Tibial artery (tissue), 4 donors: Measurements from ENCODE around the gene GGCT.

Experiments
- DNase-seq, 2 donors: peaks; one replicate each; pipeline ENCODE4 v3.0.0-alpha.2; 2019
- H3K27ac ChIP-seq, 2 donors: fragments of 200-600 bp; sonication (generic) in 1 of 2; 1 replicate in 1 of 2; 2 replicates in 1 of 2; pipeline ENCODE4 v1.5.1; 2018 to 2019; ENCODE audit warnings: mild to moderate bottlenecking in 1 of 2
- H3K27me3 ChIP-seq, 2 donors: fragments of 200-600 bp; sonication (generic) in 1 of 2; one replicate each; pipeline versions ENCODE4 v1.5.1 to v1.6.0; 2016 to 2019
- H3K36me3 ChIP-seq, 3 donors: fragments of 200-600 bp; sonication (generic) in 2 of 3; one replicate each; pipeline ENCODE4 v1.5.1; 2016 to 2019; ENCODE audit warnings: mild to moderate bottlenecking in 2 of 3
- H3K4me1 ChIP-seq, 4 donors: fragments of 200-600 bp; sonication (generic) in 2 of 4; 1 replicate in 3 of 4; 2 replicates in 1 of 4; pipeline ENCODE4 v1.5.1; 2016 to 2019
- H3K4me3 ChIP-seq, 2 donors: fragments of 200-600 bp; sonication (generic) in 1 of 2; 1 replicate in 1 of 2; 2 replicates in 1 of 2; pipeline ENCODE4 v1.5.1; 2018 to 2019; ENCODE audit warnings: mild to moderate bottlenecking in 2 of 2
- H3K9me3 ChIP-seq, 3 donors: fragments of 200-600 bp; sonication (generic) in 1 of 3; one replicate each; pipeline ENCODE4 v1.5.1; 2016 to 2019
- intact Hi-C: fragments of 100-400 bp; cut with DNase I; formaldehyde crosslinking; loops from one replicate; pipeline ENCODE4 v1.15.0; 2023; ENCODE audit warnings: low total_unique reads
- TF ChIP-seq, protein P1 (sequence below), 2 experiments: fragments of 200-600 bp in 1 of 2; fragments of 450-650 bp in 1 of 2; IDR thresholded peaks; one replicate each; pipeline ENCODE4 v1.5.1; 2017 to 2019; ENCODE audit warnings: antibody characterized with exemption in 2 of 2, mild to moderate bottlenecking in 1 of 2, moderate library complexity in 1 of 2

Gene GGCT

GRCh38 chr7:30472081-30472783 is 32.4 kb downstream of the GGCT start:
- H3K36me3 ChIP-seq, result no peaks in the 10 kb centered on the region
- no peaks in the 10 kb centered on the region for H3K9me3 ChIP-seq
- peaks cover 0 to 98% (median 60%) of the 10 kb centered on the region in 4 donors for H3K4me1 ChIP-seq
- H3K4me3 ChIP-seq, result no peak overlapping the region
- peak overlapping the region; percentile 74 to 79 for H3K27ac ChIP-seq
- intact Hi-C loops, result no loop called here
- no peaks in the 10 kb centered on the region for H3K27me3 ChIP-seq
- TF ChIP-seq, protein P1, sequence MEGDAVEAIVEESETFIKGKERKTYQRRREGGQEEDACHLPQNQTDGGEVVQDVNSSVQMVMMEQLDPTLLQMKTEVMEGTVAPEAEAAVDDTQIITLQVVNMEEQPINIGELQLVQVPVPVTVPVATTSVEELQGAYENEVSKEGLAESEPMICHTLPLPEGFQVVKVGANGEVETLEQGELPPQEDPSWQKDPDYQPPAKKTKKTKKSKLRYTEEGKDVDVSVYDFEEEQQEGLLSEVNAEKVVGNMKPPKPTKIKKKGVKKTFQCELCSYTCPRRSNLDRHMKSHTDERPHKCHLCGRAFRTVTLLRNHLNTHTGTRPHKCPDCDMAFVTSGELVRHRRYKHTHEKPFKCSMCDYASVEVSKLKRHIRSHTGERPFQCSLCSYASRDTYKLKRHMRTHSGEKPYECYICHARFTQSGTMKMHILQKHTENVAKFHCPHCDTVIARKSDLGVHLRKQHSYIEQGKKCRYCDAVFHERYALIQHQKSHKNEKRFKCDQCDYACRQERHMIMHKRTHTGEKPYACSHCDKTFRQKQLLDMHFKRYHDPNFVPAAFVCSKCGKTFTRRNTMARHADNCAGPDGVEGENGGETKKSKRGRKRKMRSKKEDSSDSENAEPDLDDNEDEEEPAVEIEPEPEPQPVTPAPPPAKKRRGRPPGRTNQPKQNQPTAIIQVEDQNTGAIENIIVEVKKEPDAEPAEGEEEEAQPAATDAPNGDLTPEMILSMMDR (IDR thresholded peaks at IDR 0.05), result no peak
- DNase-seq, result no peak

- Histone ChIP-seq H3K36me3 (no peaks in the 10 kb centered on the region), H3K4me3 (no peak overlapping the region), H3K27me3 (no peaks in the 10 kb centered on the region), H3K4me1 (peaks cover 0 to 97% (median 56%) of the 10 kb centered on the region in 4 donors), H3K27ac (peak overlapping the region; percentile 74 to 79), H3K9me3 (no peaks in the 10 kb centered on the region)
- TF ChIP-seq, protein P1 (IDR thresholded peaks at IDR 0.05), result no peak
- intact Hi-C loops, result no loop called here
- DNase-seq, result no peak
Observed at GRCh38 chr7:30471205-30471604, 33.4 kb downstream of the GGCT start.

- no peaks in the 10 kb centered on the region for H3K27me3 ChIP-seq
- peak overlapping the region in 1 of 2 donors; percentile 24 for H3K4me3 ChIP-seq
- TF ChIP-seq, protein P1 (IDR thresholded peaks at IDR 0.05), result no peak
- intact Hi-C loops, result no loop called here
- no peaks in the 10 kb centered on the region for H3K9me3 ChIP-seq
- DNase-seq, result peak in 1 of 2 donors; percentile 56
- no peaks in the 10 kb centered on the region for H3K36me3 ChIP-seq
- peak overlapping the region; percentile 74 to 79 for H3K27ac ChIP-seq
- H3K4me1 ChIP-seq, result peaks cover 0 to 97% (median 58%) of the 10 kb centered on the region in 4 donors
Observed at GRCh38 chr7:30470771-30471170, 33.9 kb downstream of the GGCT start.

- no peaks in the 10 kb centered on the region for H3K27me3 ChIP-seq
- H3K9me3 ChIP-seq, result no peaks in the 10 kb centered on the region
- peaks cover 0 to 95% (median 57%) of the 10 kb centered on the region in 4 donors for H3K4me1 ChIP-seq
- intact Hi-C loops, result no loop called here
- DNase-seq, result peak in 1 of 2 donors; percentile 59
- no peaks in the 10 kb centered on the region for H3K36me3 ChIP-seq
- H3K4me3 ChIP-seq, result peak overlapping the region in 1 of 2 donors; percentile 24
- TF ChIP-seq, protein P1 (IDR thresholded peaks at IDR 0.05), result no peak
- peak overlapping the region; percentile 74 to 79 for H3K27ac ChIP-seq
Observed at GRCh38 chr7:30470163-30470770, 34.4 kb downstream of the GGCT start.

- Histone ChIP-seq H3K9me3 (no peaks in the 10 kb centered on the region), H3K36me3 (no peaks in the 10 kb centered on the region), H3K4me3 (peak overlapping the region; percentile 5 to 24), H3K27ac (peak overlapping the region; percentile 74 to 79), H3K27me3 (no peaks in the 10 kb centered on the region), H3K4me1 (peaks cover 0 to 85% (median 58%) of the 10 kb centered on the region in 4 donors)
- TF ChIP-seq, protein P1 (IDR thresholded peaks at IDR 0.05), result peak; percentile 35 to 41
- DNase-seq, result peak; percentile 76 to 87
- intact Hi-C loops, result no loop called here
Observed at GRCh38 chr7:30469303-30469702, 35.3 kb downstream of the GGCT start.
